ENCODE measurements around the gene NPHP3. TPM values are rescaled to one million over a fixed set of nuclear protein-coding genes. Genes with fewer than 3 reads are reported as not detected.

The NPHP3 gene
- total and polyA plus RNA-seq, 2 of the 4 experiments (the other 2 are of a cell fraction): 19.9 to 21.3 TPM

GRCh38 chr3:132749786-132750185 is 27.6 kb upstream of the NPHP3 start:
- Histone ChIP-seq H4K91ac (ENCODE audit: insufficient read depth, low read depth, low read length) (no peak overlapping the region), H4K20me1 (ENCODE audit: insufficient read depth, low read length) (no peaks in the 10 kb centered on the region), H2AK9ac (replicated peaks; ENCODE audit: low read depth, low read length, poor library complexity) (no peak overlapping the region), H2BK15ac (ENCODE audit: low read depth, low read length) (no peak overlapping the region), H3K9me3 (ENCODE audit: control insufficient read depth, insufficient read depth, low read length) (no peaks in the 10 kb centered on the region), H3K36me3 (ENCODE audit: control insufficient read depth, insufficient read depth, low read length) (no peaks in the 10 kb centered on the region), H3K23ac (ENCODE audit: low read depth, low read length) (no peak overlapping the region), H3K56ac (ENCODE audit: extremely low read depth, insufficient read depth, low read length) (no peak overlapping the region), H2AK5ac (ENCODE audit: low read depth, low read length) (no peak overlapping the region), H3K18ac (ENCODE audit: low read depth, low read length) (no peak overlapping the region), H4K8ac (ENCODE audit: low read depth in 2 of 2, low read length in 2 of 2) (no peak overlapping the region), H2BK120ac (ENCODE audit: low read depth, low read length) (no peak overlapping the region), H3K4ac (ENCODE audit: low read depth, low read length) (no peak overlapping the region), H4K5ac (ENCODE audit: low read depth, low read length) (no peak overlapping the region), H3K79me1 (ENCODE audit: low read depth in 1 of 2, low read length in 2 of 2) (no peaks in the 10 kb centered on the region), H3K4me2 (ENCODE audit: low read depth, low read length) (no peak overlapping the region), H3K4me1 (ENCODE audit: control insufficient read depth, insufficient read depth, low read length) (no peaks in the 10 kb centered on the region), H3K9ac (ENCODE audit: low read depth, low read length) (no peak overlapping the region), H2BK20ac (ENCODE audit: low read depth, low read length) (no peak overlapping the region), H2AFZ (replicated peaks; ENCODE audit: low read length, poor library complexity) (no peak overlapping the region), H3K9me1 (ENCODE audit: insufficient read depth, low read length) (no peaks in the 10 kb centered on the region), H3K14ac (replicated peaks; ENCODE audit: low read depth, low read length) (no peak overlapping the region), H3K27ac (ENCODE audit: insufficient read depth, low read length) (no peak overlapping the region), H2BK5ac (ENCODE audit: low read depth, low read length, poor library complexity, severe bottlenecking) (no peak overlapping the region), H3K4me3 (ENCODE audit: insufficient read depth, low read depth, low read length) (no peak overlapping the region), H3K27me3 (ENCODE audit: control insufficient read depth, insufficient read depth, low read length) (peaks cover 2% of the 10 kb centered on the region; the same call in 1 of the 2 replicates)
- no peak for TF ChIP-seq RAD21 (IDR thresholded peaks at IDR 0.05; ENCODE audit: low read length)
- no peak for TF ChIP-seq POLR2A (IDR thresholded peaks at IDR 0.05; ENCODE audit: low read depth, low read length)
- no peak for TF ChIP-seq FOS (IDR thresholded peaks at IDR 0.05; ENCODE audit: low read depth, low read length)
- no peak for TF ChIP-seq ELK1 (IDR thresholded peaks at IDR 0.05; ENCODE audit: borderline replicate concordance, low read depth, low read length)
- TF ChIP-seq MAZ (IDR thresholded peaks at IDR 0.05; ENCODE audit: borderline replicate concordance, low read depth, low read length): no peak
- TF ChIP-seq USF2 (IDR thresholded peaks at IDR 0.05; ENCODE audit: low read depth, low read length): no peak
- no peak for TF ChIP-seq MAFK (IDR thresholded peaks at IDR 0.05; ENCODE audit: low read depth, low read length)
- no peak for TF ChIP-seq BHLHE40 (IDR thresholded peaks at IDR 0.05; ENCODE audit: low read depth, low read length)
- TF ChIP-seq SMC3 (IDR thresholded peaks at IDR 0.05; ENCODE audit: low read depth, low read length): no peak
- intact Hi-C loops (cut with micrococcal nuclease) (no loop called here), in situ Hi-C loops (cut with MboI; ENCODE audit: low sequenced_read_pairs) (loop anchor here (25.0 kb wide), 2 partner anchors 288 to 1188 kb away; partner anchors contain the start of gene TMEM108), dilution Hi-C loops (cut with HindIII; ENCODE audit: low sequenced_read_pairs, unreplicated experiment) (no loop called here)
- DNase-seq (peak; percentile 19), ATAC-seq (ENCODE audit: low read depth) (no peak; the same call in 1 of the 2 replicates)
- no CpG with 5 or more reads among the region's 1 CpG for WGBS, 2 experiments (ENCODE audit: extremely low coverage in 2 of 2, insufficient read length in 1 of 2)
- POLR2A ChIA-PET (ENCODE audit: unreplicated experiment): no interaction called here
- no TSS peak for BruUV-seq (replicated peaks)
- CTCF ChIA-PET: no interaction called here
